Epidermal melanocyte (primary cell): Measurements from ENCODE around the gene TTF2.
"Not testable (repeated sequence)": the region's sequence is repeated elsewhere in the genome, so short reads cannot be mapped to it uniquely, and the experiment has no call there.

Source experiments
- DNase-seq: peaks from one replicate; pipeline ENCODE4 v3.0.0; 2011; ENCODE audit warnings: low spot score; ENCODE audit not compliant: insufficient read length

TTF2 gene

GRCh38 chr1:117147856-117148588, 87.9 kb downstream of the TTF2 start:
- DNase-seq: no peak

DNA sequence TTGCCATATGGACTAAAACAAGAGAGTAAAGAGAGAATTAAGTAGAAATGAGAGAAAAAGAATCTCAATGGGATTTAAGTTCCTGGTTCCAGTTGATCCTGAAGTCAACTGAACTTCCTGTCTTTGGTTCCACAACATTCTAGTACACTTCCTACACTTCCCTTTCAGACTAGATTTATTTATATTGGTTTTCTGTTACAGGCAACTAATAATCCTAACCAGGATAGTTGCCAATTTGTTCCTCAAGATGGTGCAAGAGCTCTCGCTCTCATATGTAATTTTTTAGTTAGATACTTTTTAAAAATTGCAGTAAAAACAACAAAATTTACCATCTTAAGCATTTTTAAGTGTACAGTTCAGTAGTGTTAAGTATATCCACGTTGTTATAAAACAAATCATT, 90.2 kb downstream of the TTF2 start:
- DNase-seq: no peak

- DNase-seq: not testable (repeated sequence)
These were observed 91.2 kb downstream of the TTF2 start for GRCh38 chr1:117151305-117151704.
